Central memory CD8-positive, alpha-beta T cell (primary cell): ENCODE measurements around the gene TBC1D14.
"Not testable (repeated sequence)": the region's sequence is repeated elsewhere in the genome, so short reads cannot be mapped to it uniquely, and the experiment has no call there.

Experiments
- ATAC-seq: fragments of 150-1000 bp; cut with Tn5 transposase; replicated peaks from 2 replicates; pipeline ENCODE4 v1.10.0; 2022; ENCODE audit warnings: mild to moderate bottlenecking, moderate FRiP score, moderate number of reproducible peaks; ENCODE audit not compliant: poor library complexity, severe bottlenecking; ENCODE audit errors: extremely low read depth
- DNase-seq, 2 donors: peaks; one replicate each; pipeline ENCODE4 v3.0.0; 2021; ENCODE audit warnings: low spot score in 2 of 2
- H3K27ac Mint-ChIP-seq: one replicate; pipeline ENCODE4 v1.8.0; 2022; ENCODE audit warnings: low read depth, mild to moderate bottlenecking, moderate library complexity, mixed read lengths
- H3K27me3 Mint-ChIP-seq: one replicate; pipeline ENCODE4 v1.8.0; 2022; ENCODE audit warnings: mixed read lengths
- H3K36me3 Mint-ChIP-seq: one replicate; pipeline ENCODE4 v1.8.0; 2022; ENCODE audit warnings: mild to moderate bottlenecking, moderate library complexity, mixed read lengths; ENCODE audit not compliant: insufficient read depth
- H3K4me1 Mint-ChIP-seq: one replicate; pipeline ENCODE4 v1.8.0; 2022; ENCODE audit warnings: mixed read lengths
- H3K4me3 Mint-ChIP-seq: one replicate; pipeline ENCODE4 v1.8.0; 2022; ENCODE audit warnings: mild to moderate bottlenecking, moderate library complexity, mixed read lengths
- H3K9me3 Mint-ChIP-seq: one replicate; pipeline ENCODE4 v1.8.0; 2022; ENCODE audit warnings: mixed read lengths

TBC1D14 gene

DNA sequence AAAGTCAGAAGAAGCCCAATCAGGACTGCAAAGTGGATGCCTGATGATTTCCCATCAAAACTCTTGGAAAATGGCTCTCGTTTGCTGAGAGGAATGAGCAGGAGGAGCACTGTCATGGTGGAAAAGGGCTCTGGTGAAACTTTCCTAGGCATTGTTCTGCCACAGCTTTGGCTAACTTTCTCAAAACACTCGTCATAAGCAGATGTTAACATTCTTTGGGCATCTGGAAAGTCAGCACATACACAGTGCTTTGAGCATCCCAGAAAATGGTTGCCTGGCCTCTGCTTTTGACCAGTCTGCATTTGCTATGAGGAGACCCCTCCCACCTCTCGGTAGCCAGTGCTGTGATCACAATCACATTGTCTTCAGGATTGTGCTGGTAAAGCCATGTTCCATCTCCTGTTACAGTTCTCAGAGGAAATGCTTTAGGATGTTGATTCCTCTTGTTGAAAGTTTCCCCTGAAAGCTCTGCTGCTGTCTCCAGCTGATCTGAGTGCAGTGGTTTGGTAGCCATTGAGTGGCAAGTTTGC is 25.2 kb upstream of the TBC1D14 start:
- DNase-seq (no peak), ATAC-seq (no peak)
- H3K36me3 Mint-ChIP-seq: peaks cover 20% of the 10 kb centered on the region
- no peaks in the 10 kb centered on the region for H3K4me1 Mint-ChIP-seq
- no peak overlapping the region for H3K4me3 Mint-ChIP-seq
- no peak overlapping the region for H3K27ac Mint-ChIP-seq
- no peaks in the 10 kb centered on the region for H3K27me3 Mint-ChIP-seq
- H3K9me3 Mint-ChIP-seq: no peaks in the 10 kb centered on the region

DNA sequence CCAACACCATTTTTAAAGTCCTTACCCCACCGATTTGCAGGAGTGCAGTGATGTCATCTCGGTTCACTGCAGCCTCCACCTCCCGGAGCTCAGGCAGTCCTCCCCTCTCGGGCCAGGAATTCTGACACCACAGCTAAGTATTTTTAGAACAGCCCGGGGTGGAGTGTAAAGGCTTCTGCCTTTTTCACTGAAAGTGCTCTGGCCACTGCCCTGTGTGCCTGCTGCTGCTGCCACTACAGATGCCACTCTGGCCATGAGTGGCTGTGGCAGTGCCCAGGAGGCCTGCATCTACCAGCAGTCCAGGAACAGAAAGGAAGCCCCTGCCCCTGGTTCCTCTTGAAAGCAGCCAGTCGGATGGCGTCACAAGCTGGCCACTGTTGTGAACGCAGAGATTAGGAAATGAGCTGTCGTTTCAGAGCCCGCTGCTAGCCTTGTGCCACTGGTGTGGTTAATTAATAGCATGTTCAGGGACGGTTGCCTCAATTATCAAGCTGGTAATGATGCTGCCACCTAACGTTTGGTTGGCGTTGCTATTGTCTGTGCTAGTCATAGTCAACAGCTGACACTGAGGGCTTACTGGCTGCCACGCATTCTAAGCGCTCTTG is 23.6 kb upstream of the TBC1D14 start:
- no peak overlapping the region for H3K4me3 Mint-ChIP-seq
- ATAC-seq (peak; percentile 83), DNase-seq (no peak)
- H3K27me3 Mint-ChIP-seq: no peaks in the 10 kb centered on the region
- peaks cover 14% of the 10 kb centered on the region for H3K36me3 Mint-ChIP-seq
- no peaks in the 10 kb centered on the region for H3K4me1 Mint-ChIP-seq
- no peak overlapping the region for H3K27ac Mint-ChIP-seq
- no peaks in the 10 kb centered on the region for H3K9me3 Mint-ChIP-seq

DNA sequence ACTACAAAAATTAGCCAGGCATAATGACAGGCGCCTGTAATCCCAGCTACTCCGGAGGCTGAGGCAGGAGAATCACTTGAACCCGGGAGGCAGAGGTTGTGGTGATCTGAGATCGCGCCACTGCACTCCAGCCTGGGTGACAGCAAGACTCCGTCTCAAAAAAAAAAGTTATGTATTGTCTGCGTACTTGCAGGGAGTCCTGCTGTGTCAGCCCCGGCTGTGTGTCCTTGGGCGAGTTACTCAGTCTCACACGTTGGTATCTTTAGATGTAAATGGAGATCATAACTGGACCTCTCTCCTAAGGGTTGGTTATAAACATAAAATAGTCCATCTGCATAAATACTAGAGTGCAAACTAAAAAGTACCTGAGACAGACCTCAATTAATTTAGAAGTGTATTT is 22.7 kb upstream of the TBC1D14 start:
- peaks cover 10% of the 10 kb centered on the region for H3K36me3 Mint-ChIP-seq
- DNase-seq: no peak

DNA sequence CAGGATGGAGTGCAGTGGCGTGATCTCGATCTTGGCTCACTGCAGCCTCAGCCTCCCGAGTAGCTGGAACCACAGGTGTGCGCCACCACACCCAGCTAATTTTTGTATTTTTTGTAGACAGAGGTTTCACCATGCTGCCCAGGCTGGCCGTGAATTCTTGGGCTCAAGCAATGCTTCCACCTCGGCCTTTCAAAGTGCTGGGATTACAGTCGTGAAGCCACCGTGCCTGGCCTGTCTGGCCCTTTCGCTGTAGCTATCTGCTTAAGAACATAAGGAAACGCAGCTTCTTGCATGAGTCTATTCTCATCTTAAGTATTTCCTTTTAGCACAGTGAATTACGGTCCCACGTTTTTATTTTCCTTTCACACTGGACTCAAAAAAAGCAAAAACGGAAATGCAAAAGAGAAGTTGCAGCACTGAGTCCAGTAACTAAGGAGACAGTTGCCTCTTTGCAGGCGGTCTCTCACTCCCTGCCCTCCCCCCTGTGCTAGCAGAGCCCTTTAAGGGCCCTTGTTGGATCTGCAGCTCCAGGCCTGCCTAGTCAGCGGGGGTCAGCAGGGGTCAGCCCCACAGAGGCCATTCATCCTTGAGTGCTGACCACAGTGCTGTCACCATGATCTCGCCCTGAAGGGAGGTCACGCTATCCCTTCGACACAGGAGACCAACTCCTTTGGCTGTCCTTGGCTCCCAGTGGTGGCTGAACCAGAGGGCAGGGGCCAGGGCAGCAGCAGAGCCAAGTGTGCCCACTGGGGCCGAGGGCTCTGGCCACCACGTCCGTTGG is 21.8 kb upstream of the TBC1D14 start:
- ATAC-seq: no peak
- no peak overlapping the region for H3K27ac Mint-ChIP-seq
- peaks cover 9% of the 10 kb centered on the region for H3K36me3 Mint-ChIP-seq
- peaks cover 14% of the 10 kb centered on the region for H3K4me1 Mint-ChIP-seq
- DNase-seq: no peak
- H3K4me3 Mint-ChIP-seq: no peak overlapping the region
- no peaks in the 10 kb centered on the region for H3K27me3 Mint-ChIP-seq
- H3K9me3 Mint-ChIP-seq: no peaks in the 10 kb centered on the region

More for the DNA sequence above, 22.7 kb upstream of the TBC1D14 start:
- no peak for ATAC-seq
- peaks cover 5% of the 10 kb centered on the region for H3K4me1 Mint-ChIP-seq
- no peak overlapping the region for H3K4me3 Mint-ChIP-seq
- H3K27me3 Mint-ChIP-seq: no peaks in the 10 kb centered on the region
- no peaks in the 10 kb centered on the region for H3K9me3 Mint-ChIP-seq
- no peak overlapping the region for H3K27ac Mint-ChIP-seq

DNA sequence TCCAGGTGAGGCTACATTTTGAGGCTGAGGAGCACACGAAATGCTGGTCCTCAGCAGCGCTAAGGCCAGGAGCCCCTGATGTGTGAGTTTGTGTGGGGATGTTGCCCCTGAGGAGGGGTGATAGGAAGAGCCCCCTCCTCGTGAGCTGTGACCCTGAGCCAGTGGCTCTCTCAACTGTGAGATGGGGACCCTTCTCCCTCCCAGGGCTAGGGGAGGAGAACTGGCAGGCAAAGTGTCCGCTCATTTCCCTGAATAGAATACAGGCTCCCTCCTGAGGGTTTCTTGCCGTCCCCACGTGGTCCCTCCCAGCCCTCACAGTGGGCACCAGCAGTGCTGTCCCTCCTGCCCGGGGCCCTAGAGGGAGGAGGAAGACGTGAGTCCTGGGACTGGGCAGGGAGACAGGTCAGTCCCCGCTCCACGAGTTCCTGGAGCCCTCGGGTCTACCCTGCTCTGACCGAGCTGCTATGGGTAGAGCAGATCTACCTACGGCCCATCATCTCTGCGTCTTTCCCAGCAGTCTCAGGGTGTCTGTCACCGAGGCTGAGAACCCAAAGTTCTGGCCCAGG is 21.0 kb upstream of the TBC1D14 start:
- Mint-ChIP-seq H3K4me1 (peaks cover 16% of the 10 kb centered on the region), H3K4me3 (no peak overlapping the region), H3K36me3 (peaks cover 6% of the 10 kb centered on the region), H3K27me3 (no peaks in the 10 kb centered on the region), H3K9me3 (no peaks in the 10 kb centered on the region), H3K27ac (no peak overlapping the region)
- DNase-seq (no peak), ATAC-seq (no peak)

DNA sequence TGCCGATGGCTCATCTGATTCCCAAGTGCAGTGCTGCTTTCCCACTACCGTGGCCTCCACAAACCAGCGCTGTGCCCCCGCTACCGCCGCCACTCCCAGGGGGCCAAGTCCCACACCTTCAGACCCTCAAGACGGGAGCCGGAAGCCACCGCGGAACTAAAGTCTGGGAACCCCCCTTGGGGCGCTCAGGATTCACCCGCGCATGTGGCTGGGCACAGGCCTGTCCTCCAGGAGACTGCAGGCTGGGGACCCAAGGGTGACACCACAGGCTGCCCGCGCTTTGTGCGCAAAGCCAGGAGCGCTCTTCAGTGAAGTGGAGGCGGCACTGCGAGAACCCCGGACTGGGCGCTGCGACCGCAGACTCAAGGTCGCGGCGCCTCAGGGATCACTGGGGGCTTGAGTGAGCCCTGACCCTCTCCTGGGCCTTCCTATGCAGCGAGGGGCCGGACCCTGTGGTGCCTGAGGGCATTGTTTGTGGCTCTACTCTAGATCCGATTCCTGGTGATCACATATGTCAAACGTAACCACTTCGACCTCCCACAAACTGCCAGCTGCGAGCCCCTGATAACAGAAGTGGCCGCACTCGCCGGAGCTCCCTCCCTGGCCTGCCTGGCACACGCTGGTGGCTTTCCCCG is 20.4 kb upstream of the TBC1D14 start:
- H3K27ac Mint-ChIP-seq: no peak overlapping the region
- no peak for DNase-seq

DNA sequence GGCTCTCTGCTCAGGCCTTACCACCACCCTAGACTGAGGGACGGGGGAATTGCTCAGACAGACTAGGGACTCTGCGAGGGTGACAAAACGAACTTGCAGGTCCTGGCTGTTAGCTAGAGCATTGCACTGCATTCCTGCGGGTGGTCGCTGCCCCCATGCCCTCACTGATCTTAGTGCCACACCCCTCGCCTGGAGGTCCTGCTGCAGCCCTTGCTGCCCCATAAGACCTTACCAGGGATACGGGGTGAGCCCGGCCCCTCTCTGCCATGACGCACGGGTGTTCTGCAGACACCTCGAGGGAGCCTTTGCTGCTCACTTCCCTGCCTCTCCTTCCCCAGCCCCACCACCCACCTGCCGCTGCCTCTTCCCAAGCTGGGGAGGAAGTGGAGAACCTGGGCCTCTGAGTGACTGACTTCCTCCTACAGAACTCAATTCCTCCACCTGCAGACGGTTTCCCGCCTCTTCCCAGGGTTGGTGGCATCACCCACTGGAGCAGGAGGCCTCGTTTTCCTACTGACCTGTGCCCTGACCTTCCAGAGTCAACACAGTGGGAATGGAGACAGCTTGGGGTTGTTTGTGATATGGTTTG is 19.8 kb upstream of the TBC1D14 start:
- no peak for DNase-seq
- ATAC-seq: no peak
- H3K36me3 Mint-ChIP-seq: peaks cover 6% of the 10 kb centered on the region

More for the DNA sequence above, 20.4 kb upstream of the TBC1D14 start:
- no peak for ATAC-seq
- Mint-ChIP-seq H3K4me3 (no peak overlapping the region), H3K9me3 (no peaks in the 10 kb centered on the region), H3K4me1 (peaks cover 16% of the 10 kb centered on the region), H3K36me3 (peaks cover 6% of the 10 kb centered on the region), H3K27me3 (no peaks in the 10 kb centered on the region)

DNA sequence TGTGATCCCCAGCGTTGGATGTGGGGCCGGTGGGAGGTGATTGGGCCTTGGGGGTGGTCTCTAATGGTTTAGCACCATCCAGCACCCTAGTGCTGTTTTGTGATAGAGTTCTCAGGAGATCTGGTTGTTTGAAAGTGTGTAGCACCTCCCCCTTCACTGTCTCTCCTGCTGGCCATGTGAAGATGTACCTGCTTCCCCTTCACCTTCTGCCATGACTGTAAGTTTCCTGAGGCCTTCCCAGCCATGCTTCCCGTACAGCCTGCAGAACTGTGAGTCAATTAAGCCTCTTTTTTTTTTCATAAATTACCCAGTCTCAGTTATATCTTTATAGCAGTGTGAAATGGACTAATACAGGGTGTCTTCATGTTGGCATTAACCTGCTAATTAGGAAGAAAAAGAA is 19.3 kb upstream of the TBC1D14 start:
- Mint-ChIP-seq H3K27me3 (no peaks in the 10 kb centered on the region), H3K36me3 (peaks cover 4% of the 10 kb centered on the region), H3K4me3 (no peak overlapping the region), H3K9me3 (no peaks in the 10 kb centered on the region), H3K27ac (no peak overlapping the region), H3K4me1 (peaks cover 16% of the 10 kb centered on the region)
- DNase-seq (no peak), ATAC-seq (no peak)

More for the DNA sequence above, 19.8 kb upstream of the TBC1D14 start:
- Mint-ChIP-seq H3K4me1 (peaks cover 16% of the 10 kb centered on the region), H3K4me3 (no peak overlapping the region), H3K9me3 (no peaks in the 10 kb centered on the region), H3K27ac (no peak overlapping the region), H3K27me3 (no peaks in the 10 kb centered on the region)

DNA sequence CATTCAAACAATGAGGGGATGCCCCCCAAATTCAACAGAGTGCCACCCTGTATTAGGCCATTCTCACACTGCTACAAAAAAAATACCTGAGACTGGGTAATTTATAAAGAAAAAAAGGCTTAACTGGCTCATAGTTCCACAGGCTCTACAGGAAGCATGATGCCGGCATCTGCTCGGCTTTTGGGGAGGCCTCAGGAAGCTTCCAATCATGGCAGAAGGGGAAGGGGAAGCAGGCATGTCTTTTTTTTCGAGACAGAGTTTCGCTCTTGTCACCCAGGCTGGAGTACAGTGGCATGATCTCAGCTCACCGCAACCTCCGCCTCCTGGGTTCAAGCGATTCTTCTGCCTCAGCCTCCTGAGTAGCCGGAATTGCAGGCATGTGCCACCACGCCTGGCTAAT is 18.7 kb upstream of the TBC1D14 start:
- not testable (repeated sequence) for H3K4me3 Mint-ChIP-seq

DNA sequence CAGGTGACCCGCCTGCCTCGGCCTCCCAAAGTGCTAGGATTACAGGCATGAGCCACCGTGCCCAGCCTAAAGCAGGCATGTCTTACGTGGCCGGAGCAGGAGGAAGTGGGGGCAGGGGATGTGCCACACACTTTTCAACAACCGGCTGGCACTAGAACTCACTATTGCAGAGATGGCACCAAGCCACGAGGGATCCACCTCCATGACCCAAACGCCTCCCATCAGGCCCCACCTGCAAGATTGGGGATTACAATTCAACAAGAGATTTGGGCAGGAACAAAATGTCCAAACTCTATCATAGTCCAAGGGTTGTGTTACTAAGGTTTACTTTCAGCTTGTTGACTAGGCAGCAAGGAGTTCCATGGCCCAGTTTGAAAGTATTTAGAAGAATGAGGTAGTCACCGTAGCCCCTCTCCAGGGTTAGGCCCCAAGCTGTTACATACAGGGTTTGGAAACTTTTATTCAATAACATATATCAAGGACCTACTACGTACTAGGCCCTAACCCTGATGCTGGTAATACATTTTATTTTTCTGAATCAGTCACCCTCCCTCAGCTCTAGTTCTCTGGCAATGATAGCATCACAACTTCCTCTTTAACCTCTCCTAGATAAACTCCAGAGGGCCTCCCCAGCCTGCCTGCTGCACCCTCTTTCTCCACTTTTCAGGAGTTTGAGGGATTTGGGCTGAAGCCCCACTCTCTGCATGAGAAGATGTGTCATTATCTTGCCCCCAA is 18.0 kb upstream of the TBC1D14 start:
- ATAC-seq: peak; percentile 25
- no peaks in the 10 kb centered on the region for H3K27me3 Mint-ChIP-seq
- peaks cover 3% of the 10 kb centered on the region for H3K36me3 Mint-ChIP-seq
- H3K4me3 Mint-ChIP-seq: peak overlapping the region; percentile 58
- no peak for DNase-seq
- H3K4me1 Mint-ChIP-seq: peaks cover 16% of the 10 kb centered on the region
- peak overlapping the region; percentile 76 for H3K27ac Mint-ChIP-seq
- no peaks in the 10 kb centered on the region for H3K9me3 Mint-ChIP-seq

More for the DNA sequence above, 18.7 kb upstream of the TBC1D14 start:
- Mint-ChIP-seq H3K4me1 (peaks cover 16% of the 10 kb centered on the region), H3K27ac (peak overlapping the region; percentile 61)
- not testable (repeated sequence) for H3K27me3 Mint-ChIP-seq, DNase-seq, ATAC-seq, H3K9me3 Mint-ChIP-seq, H3K36me3 Mint-ChIP-seq

DNA sequence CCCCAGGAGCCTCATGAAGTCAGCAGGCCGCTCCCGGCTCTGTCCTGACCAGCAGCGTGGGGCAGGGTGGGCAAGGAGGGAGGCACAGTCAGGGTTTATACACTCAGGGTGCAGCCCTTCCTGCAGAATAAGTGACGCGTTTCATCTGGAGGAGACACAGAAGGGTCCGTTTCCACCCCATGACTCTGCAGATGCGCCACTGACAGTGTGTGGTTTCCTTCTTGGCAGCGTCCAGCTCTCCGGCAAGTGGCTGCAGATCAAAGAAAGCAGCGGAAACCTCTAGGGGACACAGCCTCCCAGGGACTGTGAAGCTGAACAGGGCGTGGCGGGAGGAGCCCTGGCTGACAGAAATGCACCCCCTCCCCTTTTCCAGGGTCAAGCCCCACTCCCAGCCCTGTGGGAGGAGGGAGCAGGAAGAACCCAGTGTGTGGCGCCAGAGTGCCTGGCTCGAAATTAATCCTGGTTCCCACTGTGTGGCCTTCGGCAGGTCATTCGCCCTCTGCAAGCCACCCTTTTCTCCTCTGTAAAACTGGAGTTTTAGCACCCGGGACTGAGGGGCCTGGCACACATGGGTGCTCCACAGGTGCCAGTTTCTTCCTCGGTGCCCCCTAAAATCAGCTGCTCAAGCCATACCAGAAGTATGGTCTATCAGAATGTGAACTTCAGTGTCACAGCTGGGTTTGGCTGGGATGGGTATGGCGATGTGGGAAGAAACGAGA is 17.3 kb upstream of the TBC1D14 start:
- H3K27me3 Mint-ChIP-seq: no peaks in the 10 kb centered on the region
- H3K4me1 Mint-ChIP-seq: peaks cover 16% of the 10 kb centered on the region
- peak; percentile 79 for ATAC-seq
- no peaks in the 10 kb centered on the region for H3K9me3 Mint-ChIP-seq
- H3K27ac Mint-ChIP-seq: peak overlapping the region; percentile 76
- peaks cover 2% of the 10 kb centered on the region for H3K36me3 Mint-ChIP-seq
- DNase-seq: no peak
- H3K4me3 Mint-ChIP-seq: peak overlapping the region; percentile 58
